ENCODE measurements around the gene PLPPR3. TPM values are rescaled to one million over a fixed set of nuclear protein-coding genes. Genes with fewer than 3 reads are reported as not detected.

The PLPPR3 gene
- polyA plus RNA-seq, 1 donor from 2014 or later, result 239 TPM

GRCh38 chr19:797528-798414 is 24.0 kb downstream of the PLPPR3 start:
- Histone ChIP-seq H2AFZ (ENCODE audit: low read depth, low read length) (no peak overlapping the region), H3K9me2 (ENCODE audit: insufficient read depth, low read length) (no peaks in the 10 kb centered on the region), H4K20me1 (ENCODE audit: insufficient read depth) (peaks cover 37% of the 10 kb centered on the region)

DNA sequence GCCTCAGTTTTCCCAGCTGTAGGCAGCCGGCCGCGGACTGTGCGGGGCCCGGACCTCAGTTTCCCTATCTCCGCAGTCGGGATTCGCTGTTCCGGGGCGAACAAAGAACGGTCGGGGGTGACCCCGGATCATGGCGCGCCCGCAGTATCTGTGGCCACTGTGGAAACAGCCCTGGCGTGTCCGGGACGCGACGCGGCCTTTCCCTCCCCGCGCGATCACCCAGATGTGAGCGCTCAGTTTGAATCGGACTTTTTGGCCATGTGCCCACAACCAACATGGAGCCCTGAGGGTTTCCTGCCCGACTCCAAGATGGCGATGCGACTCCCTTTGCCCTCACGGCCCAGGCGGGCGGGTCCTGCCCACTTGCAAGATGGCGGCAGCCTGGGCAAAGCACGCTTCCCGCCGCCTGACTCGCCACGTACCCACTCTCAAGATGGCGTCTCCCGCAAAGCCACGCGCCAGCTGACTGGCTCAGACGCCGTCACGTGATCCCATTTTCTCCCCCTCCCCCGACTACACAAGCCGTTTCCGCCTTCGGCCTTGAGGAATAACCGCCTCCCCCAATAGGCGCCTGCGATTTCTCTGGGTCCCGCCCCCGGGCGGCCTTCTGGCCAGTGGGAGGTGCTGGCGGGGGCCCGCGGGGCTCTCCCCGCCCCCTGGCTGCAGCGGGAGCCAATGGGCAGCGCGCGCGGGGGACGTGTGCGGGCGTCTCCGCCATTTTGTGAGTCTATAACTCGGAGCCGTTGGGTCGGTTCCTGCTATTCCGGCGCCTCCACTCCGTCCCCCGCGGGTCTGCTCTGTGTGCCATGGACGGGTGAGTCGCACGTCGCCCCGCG is 24.8 kb downstream of the PLPPR3 start, which contains the start of gene PTBP1:
Gene PTBP1, plus strand, starts transcription at position 761 of the 836 bp plus-strand sequence. Its CDS starts 46 bp downstream, at position 807.
- peaks cover 28% of the 10 kb centered on the region for H4K20me1 ChIP-seq (ENCODE audit: insufficient read depth)
- peak within 1 kb of the TSS; percentile 87 for H2AFZ ChIP-seq (ENCODE audit: low read depth, low read length)
- H3K9me2 ChIP-seq (ENCODE audit: insufficient read depth, low read length), result no peaks in the 10 kb centered on the region
- H3K27me3 ChIP-seq (ENCODE audit: insufficient read depth, low read depth, low read length), result no peaks in the 10 kb centered on the region
- H3K9ac ChIP-seq (ENCODE audit: low read length), result peak within 1 kb of the TSS; percentile 83
- H3K4me2 ChIP-seq (ENCODE audit: low read length), result peak within 1 kb of the TSS; percentile 80
- H3K36me3 ChIP-seq (ENCODE audit: insufficient read depth, low read length), result no peaks in the 10 kb centered on the region
- no peaks in the 10 kb centered on the region for H3F3A ChIP-seq (ENCODE audit: insufficient read depth, low read length, poor library complexity, severe bottlenecking)
- H3K79me2 ChIP-seq (replicated peaks; ENCODE audit: insufficient read depth, low read length), result peaks cover 38% of the 10 kb centered on the region
- H3K27ac ChIP-seq (ENCODE audit: low read length), result peak within 1 kb of the TSS; percentile 68
- TF ChIP-seq EP300 (conservative IDR thresholded peaks at IDR 0.05; ENCODE audit: poor library complexity, severe bottlenecking), result peak; percentile 19
- no peak for TF ChIP-seq RAD21 (conservative IDR thresholded peaks at IDR 0.05)
- TF ChIP-seq CTCF (IDR thresholded peaks at IDR 0.05; ENCODE audit: poor library complexity, severe bottlenecking), result no peak
- TF ChIP-seq MXI1 (conservative IDR thresholded peaks at IDR 0.05; ENCODE audit: poor library complexity, severe bottlenecking), result peak; percentile 95
- TF ChIP-seq REST (IDR thresholded peaks at IDR 0.05; ENCODE audit: borderline replicate concordance), result peak; percentile 63
- peak; percentile 88 for TF ChIP-seq POLR2AphosphoS5 (IDR thresholded peaks at IDR 0.05)
- TF ChIP-seq TAF1 (IDR thresholded peaks at IDR 0.05; ENCODE audit: low read depth), result peak; percentile 57
- H3K9me3 ChIP-seq (ENCODE audit: low read length), result no peaks in the 10 kb centered on the region
- peak within 1 kb of the TSS; percentile 80 for H3K4me3 ChIP-seq (ENCODE audit: low read length)

More at GRCh38 chr19:797528-798414, 24.0 kb downstream of the PLPPR3 start:
- TF ChIP-seq EZH2 (IDR thresholded peaks at IDR 0.05; ENCODE audit: borderline replicate concordance, insufficient read depth, low read length, poor library complexity, severe bottlenecking), result no peak
- TF ChIP-seq RAD21 (conservative IDR thresholded peaks at IDR 0.05), result no peak
- peak; percentile 53 for TF ChIP-seq TAF1 (IDR thresholded peaks at IDR 0.05; ENCODE audit: low read depth)
- Histone ChIP-seq H3K4me2 (ENCODE audit: low read length) (peak overlapping the region; percentile 76), H3K9me3 (ENCODE audit: low read length) (no peaks in the 10 kb centered on the region), H3F3A (ENCODE audit: insufficient read depth, low read length, poor library complexity, severe bottlenecking) (no peaks in the 10 kb centered on the region), H3K27ac (ENCODE audit: low read length) (peak overlapping the region; percentile 62), H3K79me2 (replicated peaks; ENCODE audit: insufficient read depth, low read length) (peaks cover 47% of the 10 kb centered on the region), H3K4me3 (ENCODE audit: low read length) (peak overlapping the region; percentile 80), H3K36me3 (ENCODE audit: insufficient read depth, low read length) (no peaks in the 10 kb centered on the region), H3K9ac (ENCODE audit: low read length) (peak overlapping the region; percentile 83), H3K27me3 (ENCODE audit: insufficient read depth, low read depth, low read length) (no peaks in the 10 kb centered on the region)
